Sigmoid colon (tissue), 4 donors: ENCODE results near the gene ALDH2.

Source experiments
- CTCF ChIP-seq, 4 experiments: fragments of 450-650 bp in 3 of 4; fragments of 200-600 bp in 1 of 4; IDR thresholded peaks; one replicate each; pipeline ENCODE4 v1.5.1; 2016 to 2019; ENCODE audit warnings: antibody characterized with exemption in 4 of 4, mild to moderate bottlenecking in 3 of 4, moderate library complexity in 2 of 4
- EP300 ChIP-seq, 4 donors: sonication (generic); formaldehyde crosslinking; IDR thresholded peaks; one replicate each; pipeline ENCODE4 v1.6.1; 2017; ENCODE audit warnings: antibody characterized with exemption in 4 of 4
- POLR2A ChIP-seq, 2 donors: fragments of 450-650 bp; IDR thresholded peaks; one replicate each; pipeline ENCODE4 v1.6.1; 2016; ENCODE audit warnings: antibody characterized with exemption in 2 of 2, mild to moderate bottlenecking in 2 of 2, moderate library complexity in 2 of 2
- POLR2AphosphoS5 ChIP-seq, 4 donors: sonication (generic); formaldehyde crosslinking; IDR thresholded peaks; one replicate each; pipeline ENCODE4 v1.6.1; 2017; ENCODE audit warnings: antibody characterized with exemption in 4 of 4

GRCh38 chr12:111767362-111768158 lies 827 bp downstream of the ALDH2 start:
- no peak for TF ChIP-seq CTCF (IDR thresholded peaks at IDR 0.05)
- no peak for TF ChIP-seq POLR2A (IDR thresholded peaks at IDR 0.05)
- TF ChIP-seq EP300 (IDR thresholded peaks at IDR 0.05): no peak
- TF ChIP-seq POLR2AphosphoS5 (IDR thresholded peaks at IDR 0.05): no peak
